Neural progenitor cell (in vitro differentiated cells): ENCODE data around the gene CAPNS1. TPM values are rescaled to one million over a fixed set of nuclear protein-coding genes. Genes with fewer than 3 reads are reported as not detected.
A peak's percentile ranks its signal among the peaks of the same experiment; 100 is the strongest.

ENCODE experiments used
- DNase-seq: peaks from one replicate; pipeline ENCODE4 v3.0.0-alpha.2; 2016; ENCODE audit warnings: low spot score
- H2AFZ ChIP-seq: fragments of 200-600 bp; sonication (generic); replicated peaks from 2 replicates; pipeline ENCODE4 v1.6.1; 2016; ENCODE audit warnings: antibody characterized with exemption
- H3F3A ChIP-seq: fragments of 200-600 bp; sonication (generic); 2 replicates; pipeline ENCODE4 v1.6.1; 2016; ENCODE audit warnings: antibody characterized with exemption, low read depth
- H3K27ac ChIP-seq: fragments of 200-600 bp; sonication (generic); 2 replicates; pipeline ENCODE4 v1.5.1; 2016; ENCODE audit warnings: mild to moderate bottlenecking
- H3K27me3 ChIP-seq: fragments of 200-600 bp; sonication (generic); 2 replicates; pipeline ENCODE4 v1.6.1; 2016; ENCODE audit warnings: mild to moderate bottlenecking, moderate library complexity
- H3K36me3 ChIP-seq: fragments of 200-600 bp; sonication (generic); 2 replicates; pipeline ENCODE4 v1.5.1; 2016
- H3K4me1 ChIP-seq: fragments of 200-600 bp; sonication (generic); 2 replicates; pipeline ENCODE4 v1.6.1; 2016; ENCODE audit warnings: mixed run types
- H3K4me2 ChIP-seq: fragments of 200-600 bp; sonication (generic); 2 replicates; pipeline ENCODE4 v1.6.1; 2016
- H3K4me3 ChIP-seq: fragments of 200-600 bp; sonication (generic); 2 replicates; pipeline ENCODE4 v1.5.1; 2016
- H3K79me2 ChIP-seq: fragments of 200-600 bp; sonication (generic); 2 replicates; pipeline ENCODE4 v1.6.1; 2016; ENCODE audit warnings: low read depth
- H3K9ac ChIP-seq: fragments of 200-600 bp; sonication (generic); 2 replicates; pipeline ENCODE4 v1.6.1; 2016
- H3K9me3 ChIP-seq: fragments of 200-600 bp; sonication (generic); 2 replicates; pipeline ENCODE4 v1.5.1; 2016; ENCODE audit warnings: low read depth
- H4K20me1 ChIP-seq: fragments of 200-600 bp; sonication (generic); 2 replicates; pipeline ENCODE4 v1.6.1; 2016; ENCODE audit warnings: low read depth
- H3K27ac Mint-ChIP-seq: 3 replicates; pipeline ENCODE4 v1.8.0; 2021; ENCODE audit warnings: mixed read lengths
- H3K27me3 Mint-ChIP-seq: 2 replicates; pipeline ENCODE4 v1.8.0; 2022; ENCODE audit warnings: low read depth, mild to moderate bottlenecking, inconsistent platforms, moderate library complexity, mixed read lengths; ENCODE audit not compliant: insufficient read depth
- H3K36me3 Mint-ChIP-seq: 3 replicates; pipeline ENCODE4 v1.8.0; 2021; ENCODE audit warnings: mixed read lengths
- H3K4me1 Mint-ChIP-seq: 3 replicates; pipeline ENCODE4 v1.8.0; 2021; ENCODE audit warnings: mixed read lengths
- H3K4me3 Mint-ChIP-seq: 3 replicates; pipeline ENCODE4 v1.8.0; 2021; ENCODE audit warnings: mild to moderate bottlenecking, moderate library complexity, mixed read lengths
- H3K9me3 Mint-ChIP-seq: 3 replicates; pipeline ENCODE4 v1.8.0; 2020; ENCODE audit warnings: mixed read lengths
- CTCF ChIP-seq: fragments of 200-600 bp; sonication (generic); IDR thresholded peaks from 2 replicates; pipeline ENCODE4 v1.5.1; 2017; ENCODE audit warnings: antibody characterized with exemption, mild to moderate bottlenecking
- EZH2 ChIP-seq: fragments of 200-600 bp; sonication (generic); IDR thresholded peaks from 2 replicates; pipeline ENCODE4 v1.6.1; 2017; ENCODE audit warnings: antibody characterized with exemption, mild to moderate bottlenecking, moderate library complexity
- EZH2phosphoT487 ChIP-seq: fragments of 200-600 bp; sonication (generic); IDR thresholded peaks from 2 replicates; pipeline ENCODE4 v1.6.1; 2017; ENCODE audit warnings: antibody characterized with exemption
- total RNA-seq: library from RNA; depleted of rRNA; stranded (reverse); fragments of >200 nt; gene quantifications from 2 replicates; pipeline ENCODE4 v1.2.3, GENCODE V29; 2015; ENCODE audit warnings: low replicate concordance

The CAPNS1 gene
- total RNA-seq, 1 donor from 2014 or later, result 258 TPM

DNA sequence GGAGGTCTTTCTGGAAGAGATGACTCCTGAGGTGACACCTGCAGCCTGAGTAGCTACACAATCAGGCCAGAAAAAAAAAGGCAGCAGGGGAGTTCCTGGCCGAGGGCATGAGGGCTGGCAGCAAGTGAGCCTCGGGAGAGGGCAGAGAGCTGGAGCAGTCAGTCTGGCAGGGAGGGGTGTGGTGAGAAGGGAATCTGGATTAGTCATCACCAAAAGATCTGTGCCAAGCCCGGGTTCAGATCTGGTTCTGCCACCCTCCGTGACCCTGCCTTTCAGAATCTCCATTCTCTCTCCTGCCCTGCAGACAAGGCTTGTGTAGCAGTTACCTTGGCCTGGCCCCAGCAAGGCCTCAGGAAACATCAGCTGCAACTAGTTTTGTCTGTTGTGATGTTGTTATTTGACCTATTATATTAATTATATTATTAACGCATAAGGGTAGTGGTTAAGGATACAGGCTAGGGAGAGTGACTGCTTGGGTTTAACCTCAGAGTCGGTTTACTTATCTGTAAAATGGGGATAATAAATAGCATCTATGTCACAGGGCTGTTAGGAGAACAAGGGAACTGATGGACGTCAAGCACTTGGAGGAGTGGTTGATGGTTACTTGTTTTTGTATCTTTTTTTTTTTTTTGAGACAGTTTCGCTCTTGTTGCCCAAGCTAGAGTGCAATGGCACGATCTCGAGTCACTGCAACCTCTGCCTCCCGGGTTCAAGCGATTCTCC is 2.7 kb upstream of the CAPNS1 start:
- no peak for TF ChIP-seq CTCF
- TF ChIP-seq EZH2phosphoT487, result no peak
- no peak for TF ChIP-seq EZH2
- Histone ChIP-seq H3K4me3 (no peak overlapping the region), H2AFZ (no peak overlapping the region), H3K27me3 (no peaks in the 10 kb centered on the region), H3K79me2 (peaks cover 19% of the 10 kb centered on the region), H3K27ac (no peak overlapping the region), H3K4me2 (no peak overlapping the region), H3K4me1 (peaks cover 7% of the 10 kb centered on the region), H3K9me3 (no peaks in the 10 kb centered on the region), H3K36me3 (no peaks in the 10 kb centered on the region), H3F3A (peaks cover 13% of the 10 kb centered on the region), H3K9ac (no peak overlapping the region), H4K20me1 (peaks cover 8% of the 10 kb centered on the region)
- H3K9me3 Mint-ChIP-seq, result no peaks in the 10 kb centered on the region
- peaks cover 9% of the 10 kb centered on the region for H3K36me3 Mint-ChIP-seq
- no peak for DNase-seq
- H3K27me3 Mint-ChIP-seq, result peaks cover 13% of the 10 kb centered on the region
- H3K4me3 Mint-ChIP-seq, result peak overlapping the region; percentile 60
- peak overlapping the region; percentile 7 for H3K27ac Mint-ChIP-seq
- H3K4me1 Mint-ChIP-seq, result peaks cover 13% of the 10 kb centered on the region

GRCh38 chr19:36139120-36139472 is 770 bp upstream of the CAPNS1 start:
- no peaks in the 10 kb centered on the region for H3K9me3 ChIP-seq
- H3K27ac Mint-ChIP-seq, result peak overlapping the region; percentile 78

DNA sequence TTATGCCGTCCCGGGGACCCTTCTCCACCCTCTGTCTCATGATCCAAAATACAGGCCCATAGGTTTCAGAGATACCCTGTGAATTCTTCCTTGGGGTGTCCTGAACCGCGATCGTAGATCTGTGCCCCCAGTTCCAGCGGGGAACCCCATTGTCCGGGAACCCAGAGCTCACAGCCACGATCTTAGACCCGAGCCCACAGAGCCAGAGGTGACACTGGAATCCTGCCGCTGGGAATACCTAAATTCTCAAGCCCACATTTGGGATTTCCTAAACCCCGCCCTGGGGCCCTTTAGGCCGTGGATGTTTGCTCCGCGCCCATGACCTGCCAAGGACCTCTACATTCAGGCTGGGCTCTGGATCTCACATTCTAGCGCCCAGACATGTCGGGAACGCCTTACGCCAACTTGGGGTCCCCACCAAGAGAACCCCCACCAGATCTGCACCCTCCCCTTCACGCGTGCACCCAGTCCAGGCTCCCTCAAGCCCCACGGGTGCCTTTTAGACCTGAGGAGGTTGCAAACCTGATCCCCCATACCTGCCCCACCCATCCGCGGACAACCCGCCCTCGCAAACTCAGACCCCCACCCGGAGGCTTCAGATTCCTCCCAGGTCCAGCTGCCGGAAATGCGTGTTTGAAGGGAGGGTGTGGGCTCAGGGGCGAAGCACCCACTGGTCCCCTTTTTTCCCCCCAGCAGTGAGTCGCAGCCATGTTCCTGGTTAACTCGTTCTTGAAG is 605 bp downstream of the CAPNS1 start:
- H3K27ac ChIP-seq, result peak overlapping the region; percentile 63
- H3K27me3 ChIP-seq, result no peaks in the 10 kb centered on the region
- peaks cover 15% of the 10 kb centered on the region for H4K20me1 ChIP-seq
- Mint-ChIP-seq H3K4me3 (peak overlapping the region; percentile 97), H3K4me1 (peaks cover 13% of the 10 kb centered on the region), H3K36me3 (peaks cover 21% of the 10 kb centered on the region), H3K27ac (peak overlapping the region; percentile 59), H3K9me3 (no peaks in the 10 kb centered on the region), H3K27me3 (peaks cover 11% of the 10 kb centered on the region)
- peak overlapping the region; percentile 15 for H2AFZ ChIP-seq
- no peaks in the 10 kb centered on the region for H3K36me3 ChIP-seq
- peaks cover 20% of the 10 kb centered on the region for H3K79me2 ChIP-seq
- peaks cover 13% of the 10 kb centered on the region for H3F3A ChIP-seq
- no peaks in the 10 kb centered on the region for H3K9me3 ChIP-seq
- peak overlapping the region; percentile 83 for H3K4me2 ChIP-seq
- peak overlapping the region; percentile 91 for H3K4me3 ChIP-seq
- peaks cover 7% of the 10 kb centered on the region for H3K4me1 ChIP-seq
- DNase-seq, result peak; percentile 73
- TF ChIP-seq CTCF (no peak), EZH2 (no peak), EZH2phosphoT487 (no peak)
- peak overlapping the region; percentile 74 for H3K9ac ChIP-seq

More at GRCh38 chr19:36139120-36139472, 770 bp upstream of the CAPNS1 start:
- Histone ChIP-seq H3K9ac (peak overlapping the region; percentile 37), H3K27me3 (no peaks in the 10 kb centered on the region), H3K4me3 (peak overlapping the region; percentile 91), H3K79me2 (peaks cover 20% of the 10 kb centered on the region), H2AFZ (peak overlapping the region; percentile 83), H3F3A (peaks cover 13% of the 10 kb centered on the region), H3K36me3 (no peaks in the 10 kb centered on the region), H4K20me1 (peaks cover 15% of the 10 kb centered on the region), H3K4me2 (peak overlapping the region; percentile 83), H3K27ac (peak overlapping the region; percentile 48), H3K4me1 (peaks cover 7% of the 10 kb centered on the region)
- peak overlapping the region; percentile 97 for H3K4me3 Mint-ChIP-seq
- H3K36me3 Mint-ChIP-seq, result peaks cover 15% of the 10 kb centered on the region
- H3K4me1 Mint-ChIP-seq, result peaks cover 13% of the 10 kb centered on the region
- peaks cover 8% of the 10 kb centered on the region for H3K27me3 Mint-ChIP-seq
- H3K9me3 Mint-ChIP-seq, result no peaks in the 10 kb centered on the region
- TF ChIP-seq EZH2phosphoT487, result no peak
- no peak for TF ChIP-seq CTCF
- no peak for TF ChIP-seq EZH2
- no peak for DNase-seq
